Esophagus mucosa (tissue), 1 donor: ENCODE data around the gene SLC6A2. TPM values are rescaled to one million over a fixed set of nuclear protein-coding genes. Genes with fewer than 3 reads are reported as not detected.
"Not testable (repeated sequence)": the region's sequence is repeated elsewhere in the genome, so short reads cannot be mapped to it uniquely, and the experiment has no call there.

ENCODE experiments used
- ATAC-seq: fragments of 200-7000 bp; cut with Tn5 transposase; one replicate; pipeline ENCODE4 v1.9.1; 2020
- total RNA-seq: library from RNA; stranded (reverse); gene quantifications from one replicate; pipeline ENCODE4 v1.2.4, GENCODE V29; 2023
- donor health status: DM: yes; HTN: yes; CAD: no.

The SLC6A2 gene
- total RNA-seq, 1 donor from 2014 or later = not detected

DNA sequence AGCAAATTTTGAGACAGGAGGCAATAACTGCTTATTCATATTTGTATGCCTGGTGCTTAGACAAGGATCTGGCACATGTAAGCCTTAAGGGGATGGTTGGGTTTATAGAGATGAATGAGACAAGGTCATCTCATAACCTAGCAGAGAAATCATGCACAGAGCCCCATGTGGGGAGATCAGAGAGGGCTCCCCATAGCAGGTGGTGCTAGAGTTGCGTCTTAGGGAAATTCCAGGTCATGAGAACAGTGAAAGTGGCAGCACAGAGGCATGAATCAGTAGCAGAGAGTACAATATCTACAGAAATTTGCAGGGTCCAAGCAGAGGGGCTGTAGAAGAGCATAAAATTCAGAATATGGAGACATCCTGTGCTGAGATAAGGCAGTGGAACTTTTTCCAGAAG, 57.3 kb downstream of the SLC6A2 start:
- no peak for ATAC-seq

GRCh38 chr16:55717326-55717725, 61.5 kb downstream of the SLC6A2 start:
- ATAC-seq = no peak

GRCh38 chr16:55725055-55725777, 69.4 kb downstream of the SLC6A2 start:
- no peak for ATAC-seq

DNA sequence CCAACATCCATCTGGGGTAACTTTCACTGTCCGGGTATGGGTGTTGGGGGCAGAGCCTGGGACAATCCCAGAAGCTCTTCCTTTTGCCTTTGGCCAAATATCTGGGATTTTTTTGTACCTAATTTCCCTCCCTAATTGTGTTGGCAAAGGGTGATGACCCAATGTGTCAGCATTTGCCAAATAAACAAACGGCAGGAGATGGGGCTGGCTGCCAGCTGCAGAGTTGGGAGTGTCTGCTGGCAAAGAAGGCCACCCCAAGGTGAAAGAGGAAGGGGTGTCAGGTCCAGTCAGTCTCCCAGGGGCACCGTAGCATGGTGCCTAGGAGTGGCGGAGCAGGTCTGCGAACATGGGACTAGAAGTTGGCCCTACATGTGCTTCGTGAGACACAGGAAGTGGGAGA, 73.0 kb downstream of the SLC6A2 start:
- ATAC-seq = no peak

DNA sequence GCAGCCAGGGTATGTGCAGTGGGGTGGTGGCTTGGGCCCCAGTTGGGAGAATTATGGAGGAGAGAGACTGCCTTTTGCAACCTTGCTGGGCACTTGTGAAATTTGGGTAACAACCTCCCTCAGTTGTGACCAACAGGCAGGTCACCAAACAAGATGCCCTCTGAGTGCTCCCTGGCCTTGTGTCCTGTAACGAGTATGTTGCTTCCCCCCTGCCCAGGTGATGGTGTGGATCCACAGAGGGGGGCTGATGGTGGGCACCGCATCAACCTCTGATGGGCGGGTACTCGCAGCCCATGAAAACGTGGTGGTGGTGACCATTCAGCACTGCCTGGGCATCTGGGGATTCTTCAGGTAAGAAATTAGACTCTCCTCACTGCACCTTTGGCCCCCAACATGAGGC, 74.3 kb downstream of the SLC6A2 start:
- no peak for ATAC-seq

DNA sequence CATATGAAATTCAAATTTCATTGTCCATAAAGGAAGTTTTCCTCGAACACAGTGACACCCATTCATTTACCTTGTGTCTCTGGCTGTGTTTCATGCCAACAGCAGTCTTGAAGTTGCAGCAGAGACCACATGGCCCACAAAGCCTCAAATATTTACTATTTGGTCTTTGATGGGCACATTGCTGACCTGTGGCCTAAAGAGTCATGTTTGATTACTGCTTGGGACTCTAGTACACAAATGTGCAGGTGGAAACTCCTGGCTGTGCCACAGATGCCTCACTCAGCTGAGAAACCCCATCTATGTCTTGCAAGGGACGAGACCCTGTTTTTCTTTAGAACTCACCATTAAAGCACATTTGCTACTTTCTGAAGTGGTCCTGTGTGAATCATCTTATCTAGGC, 76.7 kb downstream of the SLC6A2 start:
- no peak for ATAC-seq

- ATAC-seq = no peak
Measured at GRCh38 chr16:55734665-55735064, 78.9 kb downstream of the SLC6A2 start.

DNA sequence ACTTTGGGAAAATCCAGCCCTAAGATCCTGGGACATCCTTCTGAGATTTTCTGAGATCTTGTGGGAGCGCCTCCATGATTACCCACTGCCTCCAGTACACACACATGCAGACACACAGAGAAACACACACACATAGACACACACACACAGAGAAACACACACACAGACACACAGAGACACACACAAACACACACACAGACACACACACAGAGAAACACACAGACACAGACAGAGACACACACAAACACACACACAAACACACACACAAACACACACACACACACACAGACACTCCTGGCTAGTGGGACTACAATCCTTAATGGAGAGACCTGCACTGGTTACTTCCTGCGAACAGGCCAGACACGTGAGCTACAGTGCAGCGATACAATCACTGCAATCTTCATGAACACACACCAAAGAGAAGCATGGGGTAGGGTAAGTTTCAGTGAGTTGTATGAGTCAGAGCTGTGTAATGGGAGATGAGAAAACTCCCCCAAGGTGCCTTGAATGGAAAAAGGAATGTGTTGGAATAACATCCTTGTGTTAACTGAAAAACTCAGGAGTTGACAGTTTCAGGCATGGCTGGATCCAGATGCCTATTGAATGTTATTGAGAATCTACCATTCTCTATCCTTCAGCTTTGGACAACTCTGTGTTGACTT, 79.5 kb downstream of the SLC6A2 start:
- ATAC-seq = no peak

DNA sequence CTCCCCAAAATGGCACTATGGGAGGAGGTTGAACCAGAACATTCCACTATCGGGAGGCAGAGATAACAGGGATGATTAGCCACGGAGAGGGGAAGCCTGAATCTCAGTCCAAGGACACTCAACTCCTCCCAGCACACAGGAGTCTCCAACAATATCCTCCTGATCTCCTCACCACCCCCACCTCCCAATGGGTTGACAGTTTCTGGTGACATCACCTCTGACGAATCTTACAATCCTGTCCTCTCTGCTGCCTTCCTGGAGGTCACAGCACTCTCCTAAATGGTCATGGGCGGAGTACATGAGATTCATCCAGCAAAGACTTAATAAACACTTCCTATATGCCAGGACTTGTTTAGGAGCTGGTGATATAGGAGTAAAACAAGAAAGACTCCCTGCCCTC, 80.9 kb downstream of the SLC6A2 start:
- ATAC-seq = peak; percentile 22

- ATAC-seq = no peak
Measured at GRCh38 chr16:55737318-55737717, 81.5 kb downstream of the SLC6A2 start.

DNA sequence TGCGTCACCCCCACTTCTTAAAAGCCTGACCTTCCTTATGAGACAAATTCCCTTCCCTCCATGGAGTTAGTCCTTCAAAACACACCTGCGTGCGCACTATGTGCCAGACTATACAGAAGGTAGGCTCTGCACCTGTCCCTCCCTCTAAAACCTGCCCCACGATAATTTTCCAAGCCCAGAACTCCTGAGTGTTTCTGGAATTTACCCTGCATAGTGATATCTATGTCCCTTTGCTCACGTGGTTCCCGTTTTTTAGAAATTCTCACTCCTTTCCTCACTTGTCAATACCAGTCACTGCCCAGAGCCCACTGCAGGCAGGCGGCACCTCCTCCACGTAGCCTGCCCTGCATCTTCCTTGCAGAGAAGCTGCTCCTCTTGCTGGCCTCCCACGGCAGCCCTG, 82.2 kb downstream of the SLC6A2 start:
- no peak for ATAC-seq

GRCh38 chr16:55746081-55746480, 90.3 kb downstream of the SLC6A2 start:
- ATAC-seq = no peak

DNA sequence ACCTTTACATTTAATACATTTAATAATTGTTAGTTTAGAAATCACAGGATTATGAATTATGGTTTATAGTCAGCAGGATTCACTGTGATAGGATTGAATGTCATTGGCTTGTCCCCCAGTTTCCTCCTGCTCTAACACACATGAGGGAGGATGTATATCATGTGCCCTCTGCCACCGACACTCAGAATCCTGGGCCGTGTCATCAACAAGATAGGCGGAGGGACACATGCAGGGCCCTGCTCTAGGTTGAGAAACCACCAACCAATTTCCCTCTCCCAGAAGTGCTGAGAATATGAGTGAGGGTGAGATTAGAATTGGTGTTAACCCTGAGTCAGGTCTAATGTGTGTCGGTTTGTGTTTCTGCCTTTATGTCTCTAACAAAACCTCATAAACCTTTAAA, 92.0 kb downstream of the SLC6A2 start:
- ATAC-seq = no peak

DNA sequence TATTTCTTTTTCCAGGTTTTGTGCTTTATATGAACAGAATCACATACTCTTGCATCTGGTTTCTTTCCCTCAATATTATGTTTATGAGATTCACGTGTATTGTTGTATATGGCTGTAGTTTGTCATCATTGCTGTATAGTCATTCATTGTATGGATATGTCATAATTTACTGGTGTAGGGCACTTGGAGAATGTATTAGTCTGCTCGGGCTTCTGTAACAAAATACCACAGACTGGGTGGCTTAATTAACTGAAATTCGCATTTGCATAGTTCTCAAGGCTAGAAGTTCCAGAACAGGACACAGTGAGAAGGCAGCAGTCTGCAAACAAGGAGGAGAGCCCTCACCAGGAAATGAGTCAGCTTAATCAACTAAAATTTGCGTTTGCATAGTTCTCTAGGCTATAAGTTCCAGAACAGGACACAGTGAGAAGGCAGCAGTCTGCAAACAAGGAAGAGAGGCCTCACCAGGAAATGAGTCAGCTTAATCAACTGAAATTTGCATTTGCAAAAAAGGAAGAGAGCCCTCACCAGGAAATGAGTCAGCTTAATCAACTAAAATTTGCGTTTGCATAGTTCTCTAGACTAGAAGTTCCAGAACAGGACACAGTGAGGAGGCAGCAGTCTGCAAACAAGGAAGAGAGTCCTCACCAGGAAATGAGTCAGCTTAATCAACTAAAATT, 96.8 kb downstream of the SLC6A2 start:
- not testable (repeated sequence) for ATAC-seq

DNA sequence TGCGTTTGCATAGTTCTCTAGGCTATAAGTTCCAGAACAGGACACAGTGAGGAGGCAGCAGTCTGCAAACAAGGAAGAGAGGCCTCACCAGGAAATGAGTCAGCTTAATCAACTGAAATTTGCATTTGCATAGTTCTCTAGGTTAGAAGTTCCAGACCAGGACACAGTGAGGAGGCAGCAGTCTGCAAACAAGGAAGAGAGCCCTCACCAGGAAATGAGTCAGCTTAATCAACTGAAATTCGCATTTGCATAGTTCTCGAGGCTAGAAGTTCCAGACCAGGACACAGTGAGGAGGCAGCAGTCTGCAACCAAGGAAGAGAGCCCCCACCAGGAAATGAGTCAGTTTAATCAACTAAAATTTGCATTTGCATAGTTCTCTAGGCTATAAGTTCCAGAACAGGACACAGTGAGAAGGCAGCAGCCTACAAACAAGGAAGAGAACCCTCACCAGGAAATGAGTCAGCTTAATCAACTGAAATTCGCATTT, 97.4 kb downstream of the SLC6A2 start:
- ATAC-seq = not testable (repeated sequence)

Other genes with a start within 250 kb of the SLC6A2 start
- 18.5 TPM for gene MMP2, start 176.8 kb upstream of the SLC6A2 start, total RNA-seq
- gene LPCAT2, start 146.9 kb upstream of the SLC6A2 start, total RNA-seq = 9.8 TPM
- gene CAPNS2, start 89.3 kb upstream of the SLC6A2 start, total RNA-seq = 28.0 TPM
- 2.0 TPM for gene CES1, start 177.1 kb downstream of the SLC6A2 start, total RNA-seq
- not detected for gene CES5A, start 219.4 kb downstream of the SLC6A2 start, total RNA-seq